Smooth muscle cell of the brain vasculature (primary cell): ENCODE measurements around the gene GNAS-AS1.

Experiments used
- DNase-seq: peaks from one replicate; pipeline ENCODE4 v3.0.0-alpha.2; 2012; ENCODE audit warnings: low read depth, low spot score

GNAS-AS1 gene

GRCh38 chr20:58886546-58886945 lies 35.8 kb upstream of the GNAS-AS1 start:
- DNase-seq, result no peak

DNA sequence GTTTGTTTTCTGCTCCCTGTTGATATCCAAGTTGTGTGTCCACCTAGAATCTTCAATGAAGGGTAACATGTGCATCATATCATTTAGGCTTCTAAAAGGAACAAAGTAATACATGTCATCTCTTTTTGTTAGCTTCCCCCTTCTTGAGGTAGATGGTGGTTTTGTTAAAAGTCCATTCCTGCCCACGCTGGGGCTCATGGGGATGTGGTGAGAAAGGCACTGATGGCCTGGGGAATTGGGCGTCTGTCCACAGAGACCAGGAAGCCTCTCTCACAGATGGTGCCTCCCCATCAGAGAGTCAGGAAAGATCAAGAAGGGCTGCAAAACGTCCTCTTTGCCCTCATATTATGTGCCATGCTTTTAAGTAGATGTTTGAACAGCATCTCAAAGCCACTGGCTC lies 34.3 kb upstream of the GNAS-AS1 start:
- no peak for DNase-seq

GRCh38 chr20:58883241-58883691 lies 32.6 kb upstream of the GNAS-AS1 start:
- DNase-seq, result no peak

DNA sequence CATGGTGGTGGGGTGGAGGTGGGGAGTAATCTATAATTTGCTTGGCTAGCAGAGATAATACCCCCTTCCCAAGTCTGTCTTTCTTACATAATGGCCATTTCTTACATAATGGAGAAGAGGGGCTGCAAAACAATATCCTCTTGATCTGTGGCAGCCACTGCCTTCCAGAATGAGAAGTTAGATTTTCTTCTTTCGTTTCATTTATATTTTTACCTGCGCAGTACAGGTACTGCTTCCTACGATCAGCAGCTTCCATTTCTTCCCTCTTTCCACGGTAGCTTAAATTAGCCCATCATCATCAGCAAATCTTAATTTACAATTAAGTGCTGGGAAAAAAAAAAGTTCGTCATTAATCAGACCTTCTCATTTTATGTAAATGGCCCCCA lies 32.0 kb upstream of the GNAS-AS1 start:
- no peak for DNase-seq

GRCh38 chr20:58880994-58881752 lies 30.5 kb upstream of the GNAS-AS1 start:
- no peak for DNase-seq

DNA sequence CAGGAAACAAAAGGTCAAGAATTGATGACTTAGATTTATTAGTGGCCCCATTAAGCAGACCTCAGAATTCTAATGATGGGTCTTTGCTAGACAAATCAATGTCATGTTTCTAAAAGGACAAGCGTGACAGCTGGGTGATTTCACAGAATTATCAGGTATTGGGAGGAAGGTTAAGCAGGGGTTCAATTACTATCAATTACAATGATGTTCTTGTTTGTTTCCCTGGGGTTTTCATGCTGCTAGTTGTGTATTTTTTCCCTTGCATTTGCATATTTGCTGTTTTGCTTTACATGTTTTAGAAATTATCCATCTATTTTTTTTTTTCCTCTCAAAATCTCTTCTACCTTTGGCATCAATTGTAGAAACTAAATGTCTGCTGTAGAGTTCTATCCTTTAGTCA lies 29.7 kb upstream of the GNAS-AS1 start:
- DNase-seq, result no peak

- no peak for DNase-seq
Measured at GRCh38 chr20:58878399-58878798, 27.7 kb upstream of the GNAS-AS1 start.

DNA sequence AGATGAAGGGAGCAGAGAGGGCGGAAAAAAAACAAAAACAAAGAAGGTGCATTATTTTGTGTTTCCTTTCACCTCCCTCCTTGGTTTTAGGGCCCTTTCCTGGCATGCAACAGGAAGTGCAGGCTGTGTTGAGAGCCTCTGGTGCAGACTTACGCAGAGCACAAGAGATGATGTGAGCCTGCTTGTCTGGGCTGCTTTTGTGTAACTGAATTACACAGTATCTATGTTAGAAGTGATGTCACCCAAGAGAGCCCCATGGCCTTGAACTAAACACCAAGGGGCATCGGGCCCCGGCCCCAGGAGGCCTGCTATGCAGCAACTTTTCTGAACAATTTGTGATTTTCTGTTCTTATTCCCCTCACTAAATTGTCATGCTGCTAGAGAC lies 27.3 kb upstream of the GNAS-AS1 start:
- DNase-seq, result no peak

DNA sequence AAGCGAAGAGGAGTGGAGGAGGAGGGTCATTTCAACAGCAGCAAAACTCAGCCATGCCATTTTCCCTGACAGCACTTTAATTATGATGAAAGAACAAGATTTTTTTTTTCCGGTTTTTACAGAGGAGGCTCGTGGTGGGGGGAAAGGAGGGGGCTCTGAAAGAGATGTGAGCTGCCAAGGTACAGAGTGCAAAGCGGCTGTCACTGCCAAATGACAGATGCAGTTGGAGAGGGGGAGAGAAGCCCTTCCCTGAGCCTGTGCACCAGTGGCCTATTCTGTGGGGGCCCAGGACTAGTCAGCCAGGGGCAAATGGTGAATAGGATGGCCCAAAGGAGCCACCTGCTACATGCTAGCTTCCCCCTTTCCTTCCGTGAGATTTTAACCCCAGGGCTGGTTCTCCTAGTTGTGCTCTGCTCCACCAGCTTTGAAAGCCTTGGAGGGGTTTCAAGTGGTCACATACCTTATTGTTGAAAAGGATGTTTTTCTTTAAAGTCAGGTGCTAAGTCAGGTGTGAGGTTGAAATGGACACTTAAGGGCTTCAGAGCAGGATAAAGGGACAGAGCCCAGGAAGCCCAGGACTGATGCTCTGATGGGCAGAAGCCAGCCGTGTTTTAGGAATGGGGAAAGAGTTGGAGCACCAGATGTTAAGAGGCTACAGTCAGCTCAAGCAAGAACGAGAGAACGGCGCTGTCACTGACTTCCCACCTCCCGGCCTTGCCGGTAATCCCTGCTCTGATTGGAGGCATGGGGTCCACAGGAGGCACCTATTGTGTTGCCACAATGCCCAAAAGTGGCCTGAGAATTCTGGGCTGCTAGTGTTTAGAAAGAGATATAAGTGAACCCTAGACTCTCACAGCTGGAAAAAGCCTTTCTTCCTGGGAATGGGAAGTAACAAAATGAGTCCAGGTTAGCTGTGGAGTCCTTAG lies 26.6 kb upstream of the GNAS-AS1 start:
- DNase-seq, result no peak

- DNase-seq, result no peak
Measured at GRCh38 chr20:58876437-58876836, 25.7 kb upstream of the GNAS-AS1 start.

DNA sequence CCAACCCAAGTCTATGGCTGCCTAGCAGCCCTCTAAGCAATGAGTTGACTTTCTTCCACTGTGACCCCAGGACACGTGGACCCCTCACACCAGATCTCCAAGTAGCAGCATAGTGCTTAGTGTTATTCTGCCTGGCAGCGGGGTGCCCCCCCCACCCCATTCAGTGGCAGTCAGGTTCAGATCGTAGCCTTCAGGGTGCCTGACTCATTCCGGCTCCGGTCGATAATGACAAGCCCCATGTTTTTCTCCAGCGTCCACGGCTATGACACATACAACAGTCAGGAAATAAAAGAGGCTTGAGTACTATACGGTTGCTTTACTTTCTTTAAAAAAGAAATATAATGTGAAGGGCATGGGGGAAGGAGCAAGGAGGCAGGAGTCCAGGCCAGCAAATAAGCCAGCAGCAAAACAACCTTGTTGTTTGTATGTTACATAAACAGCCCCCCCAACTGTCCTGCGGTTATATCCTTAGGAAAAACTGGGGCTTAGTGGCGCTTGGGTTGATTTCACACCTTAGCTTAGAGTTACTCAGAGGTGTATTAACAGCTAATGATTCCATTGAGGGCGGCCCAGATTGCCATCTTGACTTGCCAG lies 24.9 kb upstream of the GNAS-AS1 start:
- DNase-seq, result no peak

DNA sequence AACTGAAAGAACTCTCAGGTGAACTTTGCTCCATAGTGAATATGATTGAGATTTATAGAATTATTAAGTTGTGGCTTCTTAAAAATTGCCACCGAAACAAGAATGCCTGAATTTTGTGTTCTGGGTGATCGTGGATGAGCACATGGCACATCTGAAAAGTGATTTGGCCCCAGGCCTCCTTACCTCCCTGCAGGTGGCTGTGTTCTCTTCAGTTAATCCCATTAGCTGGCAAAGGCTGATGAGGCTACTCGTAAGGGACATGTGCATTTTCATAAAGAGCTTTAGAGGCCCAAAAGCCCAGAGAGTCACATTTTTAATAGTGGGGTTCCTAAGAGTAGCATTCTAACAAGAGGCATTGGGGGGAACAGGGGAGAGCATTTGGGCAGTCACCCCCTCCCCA lies 24.4 kb upstream of the GNAS-AS1 start:
- no peak for DNase-seq

GRCh38 chr20:58874469-58874868 lies 23.8 kb upstream of the GNAS-AS1 start:
- no peak for DNase-seq

- no peak for DNase-seq
Measured at GRCh38 chr20:58871533-58872102, 20.9 kb upstream of the GNAS-AS1 start.

DNA sequence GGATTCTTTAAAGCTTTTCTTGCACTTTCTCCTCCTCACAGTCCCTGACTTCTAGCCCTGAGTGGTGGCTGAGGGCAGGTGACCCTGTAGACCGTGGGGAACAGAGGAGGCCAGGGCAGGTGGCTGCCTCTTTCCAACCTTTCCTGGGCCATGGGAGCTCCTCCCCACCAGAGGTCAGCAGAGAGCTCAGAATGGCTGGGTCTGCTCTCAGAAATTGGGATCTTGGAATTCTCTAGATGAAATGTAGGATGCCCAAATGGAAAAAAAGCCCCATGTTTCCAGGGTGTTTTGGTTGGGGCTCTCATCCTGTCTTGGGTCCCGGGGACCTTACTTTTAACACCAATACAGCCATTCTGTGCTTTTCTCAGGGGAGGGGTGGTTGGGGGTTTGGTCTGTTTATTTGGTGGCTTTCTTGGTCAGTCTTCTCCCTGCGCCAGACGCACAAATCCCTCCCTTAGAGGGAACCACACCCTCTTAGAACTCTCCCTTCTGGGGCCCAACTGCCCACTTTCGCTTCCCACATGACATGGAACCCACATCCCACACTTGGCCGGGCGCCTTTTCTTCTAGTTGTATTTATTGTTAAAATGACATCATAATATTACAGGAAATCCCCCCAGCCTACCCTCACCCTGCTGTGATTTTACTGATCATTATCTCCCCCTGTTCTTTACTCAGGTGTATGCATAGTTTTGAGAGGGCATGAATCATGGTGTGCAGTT lies 19.8 kb upstream of the GNAS-AS1 start:
- DNase-seq, result no peak

GRCh38 chr20:58869662-58870227 lies 19.0 kb upstream of the GNAS-AS1 start:
- no peak for DNase-seq

DNA sequence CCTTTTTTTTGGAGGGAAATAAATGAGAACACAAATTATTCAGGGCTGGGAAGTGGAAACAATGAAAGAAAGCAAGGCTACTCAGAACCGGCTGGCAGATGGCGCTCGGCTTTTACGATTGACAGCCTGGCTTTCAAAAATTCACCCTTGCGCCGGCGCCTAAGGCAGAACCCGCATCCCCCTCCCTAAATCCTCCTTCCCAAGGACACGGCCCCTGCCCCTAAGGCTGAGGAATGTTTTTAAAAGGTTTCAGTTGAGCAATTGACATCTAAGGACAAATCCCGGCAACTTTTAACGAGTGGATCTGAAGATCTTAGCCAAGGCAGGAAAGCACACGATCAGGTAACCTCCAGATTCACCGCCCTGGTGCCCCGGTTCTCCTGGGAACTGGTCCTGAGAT lies 18.1 kb upstream of the GNAS-AS1 start:
- DNase-seq, result no peak

DNA sequence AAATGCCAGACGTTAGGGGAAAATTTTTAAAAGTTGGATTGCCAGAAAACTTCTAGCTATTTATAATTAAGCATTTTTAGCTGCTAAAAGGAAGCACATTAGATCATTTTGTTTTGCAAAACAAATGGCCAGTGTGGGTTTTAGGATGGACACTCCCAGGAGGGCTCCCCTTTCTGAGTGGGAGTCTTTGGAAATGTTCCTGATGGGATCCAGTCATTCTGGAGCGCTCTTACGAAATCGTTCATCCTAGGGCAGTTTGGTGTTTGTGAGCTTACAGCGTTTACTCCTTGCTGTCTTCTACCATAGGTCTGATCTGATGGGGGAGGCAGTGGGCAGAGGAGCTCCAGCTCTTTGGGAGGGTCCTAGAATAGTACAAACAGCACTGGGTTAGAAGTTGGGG lies 16.5 kb upstream of the GNAS-AS1 start:
- DNase-seq, result no peak

DNA sequence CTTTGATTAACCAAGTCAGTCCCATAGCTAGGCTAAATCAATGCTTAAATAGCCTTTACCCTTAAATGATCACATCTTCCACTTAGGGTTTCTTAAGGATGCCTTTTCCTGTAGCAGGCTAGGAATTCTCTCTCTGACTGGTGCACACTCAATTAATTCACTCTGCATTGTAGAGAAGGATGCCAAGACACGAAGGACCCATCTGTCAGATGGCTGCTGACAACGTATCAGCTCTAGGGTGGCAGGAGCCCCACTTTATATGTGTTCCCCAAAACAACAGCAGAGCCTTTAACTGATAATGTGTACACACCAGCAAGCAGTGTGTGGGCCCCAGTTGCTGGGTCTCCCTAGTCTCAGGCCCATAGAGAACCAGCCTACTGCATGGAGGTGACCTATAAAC lies 15.1 kb upstream of the GNAS-AS1 start:
- no peak for DNase-seq

- DNase-seq, result no peak
Measured at GRCh38 chr20:58864346-58864745, 13.6 kb upstream of the GNAS-AS1 start.
